PC-9 (cell line): ENCODE results near the gene AOPEP.

Experiments
- CTCF ChIP-seq: fragments of 200-600 bp; sonication (generic); conservative IDR thresholded peaks from 2 replicates; pipeline ENCODE4 v1.6.1; 2017; ENCODE audit warnings: mixed run types, antibody characterized with exemption, mild to moderate bottlenecking, moderate library complexity
- EZH2 ChIP-seq: fragments of 200-600 bp; sonication (generic); IDR thresholded peaks from 2 replicates; pipeline ENCODE4 v1.8.0; 2017; ENCODE audit warnings: antibody characterized with exemption, low read depth

GRCh38 chr9:94807556-94807955 is 81.1 kb downstream of the AOPEP start:
- no peak for TF ChIP-seq CTCF
- TF ChIP-seq EZH2: no peak
